Activated effector memory CD4-positive, alpha-beta T cell treated with Interleukin-2 at 50 U/mL for 16 hours (primary cell): ENCODE data around the gene ADSS1.

Experiments
- DNase-seq: peaks from one replicate; pipeline ENCODE4 v3.0.0-alpha.2; 2020

Gene ADSS1

GRCh38 chr14:104700747-104701217, 23.2 kb upstream of the ADSS1 start:
- DNase-seq = no peak

- no peak for DNase-seq
Observed at GRCh38 chr14:104701383-104702076, 22.5 kb upstream of the ADSS1 start.

GRCh38 chr14:104702106-104702505, 21.9 kb upstream of the ADSS1 start:
- no peak for DNase-seq

GRCh38 chr14:104702673-104703072, 21.4 kb upstream of the ADSS1 start:
- DNase-seq = no peak

GRCh38 chr14:104703269-104703668, 20.8 kb upstream of the ADSS1 start:
- DNase-seq = no peak

DNA sequence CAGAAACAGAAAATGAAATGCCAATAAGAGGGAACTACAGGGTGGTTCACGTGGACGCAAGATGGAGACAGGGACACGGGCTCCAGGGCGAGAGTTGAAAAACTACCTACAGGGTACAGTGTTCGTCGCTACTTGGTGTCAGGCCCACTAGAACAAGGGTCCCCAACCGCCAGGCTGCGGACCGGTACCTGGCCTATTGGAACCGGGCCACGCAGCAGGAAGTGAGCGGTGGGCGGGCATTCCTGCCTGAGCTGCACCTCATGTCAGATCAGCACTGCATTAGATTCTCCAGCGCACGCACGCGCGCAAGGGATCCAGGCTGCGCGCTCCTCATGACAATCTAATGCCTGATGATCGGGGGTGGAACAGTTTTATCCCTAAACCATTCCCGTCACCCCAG, 19.8 kb upstream of the ADSS1 start:
- DNase-seq = no peak

- no peak for DNase-seq
Observed at GRCh38 chr14:104705340-104706047, 18.5 kb upstream of the ADSS1 start.

DNA sequence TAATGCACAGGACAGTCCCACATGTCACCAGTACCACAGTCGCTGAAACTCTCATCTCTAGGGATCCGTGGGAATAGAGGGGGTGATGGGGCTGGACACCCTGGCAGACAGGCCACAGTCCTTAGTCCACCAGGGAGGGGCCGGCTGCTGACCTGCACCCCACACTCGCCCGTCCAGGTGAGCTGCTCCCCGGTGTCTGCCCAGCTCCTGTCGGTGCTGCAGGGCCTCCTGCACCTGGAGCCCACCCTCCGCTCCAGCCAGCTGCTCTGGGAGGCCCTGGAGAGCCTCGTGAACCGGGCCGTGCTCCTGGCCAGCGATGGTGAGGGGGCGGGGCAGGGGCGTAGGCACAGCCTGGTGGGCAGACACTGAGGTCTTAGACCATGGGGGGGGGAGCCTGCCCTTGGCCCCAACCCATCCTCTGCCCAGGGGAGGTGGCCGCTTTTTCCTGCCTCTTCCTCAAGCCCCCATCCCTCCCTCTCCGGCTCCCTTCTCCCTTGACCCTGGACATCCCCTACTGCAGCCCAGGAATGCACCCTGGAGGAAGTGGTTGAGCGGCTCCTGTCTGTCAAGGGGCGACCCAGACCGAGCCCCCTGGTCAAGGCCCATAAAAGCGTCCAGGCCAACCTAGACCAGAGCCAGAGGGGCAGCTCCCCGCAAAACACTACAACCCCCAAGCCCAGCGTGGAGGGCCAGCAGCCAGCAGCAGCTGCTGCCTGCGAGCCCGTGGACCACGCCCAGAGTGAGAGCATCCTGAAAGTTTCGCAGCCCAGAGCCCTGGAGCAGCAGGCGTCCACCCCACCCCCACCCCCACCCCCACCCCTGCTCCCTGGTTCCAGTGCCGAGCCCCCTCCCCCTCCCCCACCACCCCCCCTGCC, 17.1 kb upstream of the ADSS1 start:
- DNase-seq = no peak

DNA sequence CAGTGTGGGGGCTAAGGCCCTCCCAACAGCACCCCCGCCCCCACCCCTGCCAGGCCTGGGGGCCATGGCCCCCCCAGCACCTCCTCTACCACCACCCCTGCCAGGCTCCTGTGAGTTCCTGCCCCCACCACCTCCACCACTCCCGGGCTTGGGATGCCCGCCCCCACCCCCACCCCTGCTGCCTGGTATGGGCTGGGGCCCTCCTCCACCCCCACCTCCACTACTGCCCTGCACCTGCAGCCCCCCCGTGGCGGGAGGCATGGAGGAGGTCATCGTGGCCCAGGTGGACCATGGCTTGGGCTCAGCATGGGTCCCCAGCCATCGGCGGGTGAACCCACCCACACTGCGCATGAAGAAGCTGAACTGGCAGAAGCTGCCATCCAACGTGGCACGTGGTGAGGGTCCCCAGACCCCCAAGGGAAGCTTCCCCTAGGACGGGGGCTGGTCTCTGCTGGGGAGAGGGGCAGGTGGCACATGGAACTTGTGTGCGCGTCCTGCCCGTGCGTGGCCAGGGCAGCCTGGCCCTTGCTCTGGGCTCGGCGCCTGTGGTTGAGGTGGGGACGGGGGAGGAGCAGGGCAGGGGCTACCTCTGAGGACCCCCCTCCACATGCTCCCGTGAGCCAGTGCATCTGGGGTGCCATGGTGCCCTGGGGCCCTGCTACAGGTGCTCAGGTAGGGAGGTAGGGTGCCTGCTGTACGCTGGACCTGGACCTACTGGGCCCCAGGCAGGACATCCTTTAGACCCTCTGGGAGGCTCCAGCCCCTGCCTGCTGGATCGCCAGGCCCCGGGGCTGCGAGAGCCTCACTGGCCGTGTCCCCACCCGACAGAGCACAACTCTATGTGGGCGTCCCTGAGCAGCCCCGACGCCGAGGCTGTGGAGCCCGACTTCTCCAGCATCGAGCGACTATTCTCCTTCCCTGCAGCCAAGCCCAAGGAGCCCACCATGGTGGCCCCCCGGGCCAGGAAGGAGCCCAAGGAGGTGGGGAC, 16.1 kb upstream of the ADSS1 start:
- DNase-seq = no peak

DNA sequence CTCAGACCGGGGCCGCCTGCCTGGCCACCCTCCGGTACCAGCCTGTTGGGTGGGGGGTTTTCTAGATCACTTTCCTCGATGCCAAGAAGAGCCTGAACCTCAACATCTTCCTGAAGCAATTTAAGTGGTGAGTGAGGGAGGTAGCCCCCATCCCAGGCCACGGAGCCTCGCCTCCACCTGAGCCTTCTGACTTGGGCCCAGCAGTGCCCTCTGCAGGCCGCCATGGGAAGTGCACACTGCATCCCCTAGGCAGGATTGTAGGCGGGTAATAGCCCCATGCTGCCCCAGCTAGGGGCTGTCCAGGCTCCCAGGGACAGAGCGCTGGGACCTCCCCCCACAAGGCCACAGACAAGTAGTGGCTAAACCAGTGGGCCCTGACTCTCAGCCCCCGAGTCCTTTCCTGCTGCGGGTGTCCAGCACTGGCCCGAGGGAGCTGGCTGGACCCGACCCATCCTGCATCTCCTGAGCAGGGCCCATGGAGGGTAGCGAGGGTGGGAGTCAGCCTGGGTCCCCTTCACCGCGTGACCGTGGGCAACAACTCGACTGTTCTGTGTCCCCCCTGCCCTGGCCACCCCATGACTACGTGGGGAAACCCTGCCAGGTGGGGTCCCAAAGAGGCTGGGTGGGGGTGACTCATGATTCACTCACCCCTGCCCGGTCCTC, 15.3 kb upstream of the ADSS1 start:
- peak; percentile 57 for DNase-seq

DNA sequence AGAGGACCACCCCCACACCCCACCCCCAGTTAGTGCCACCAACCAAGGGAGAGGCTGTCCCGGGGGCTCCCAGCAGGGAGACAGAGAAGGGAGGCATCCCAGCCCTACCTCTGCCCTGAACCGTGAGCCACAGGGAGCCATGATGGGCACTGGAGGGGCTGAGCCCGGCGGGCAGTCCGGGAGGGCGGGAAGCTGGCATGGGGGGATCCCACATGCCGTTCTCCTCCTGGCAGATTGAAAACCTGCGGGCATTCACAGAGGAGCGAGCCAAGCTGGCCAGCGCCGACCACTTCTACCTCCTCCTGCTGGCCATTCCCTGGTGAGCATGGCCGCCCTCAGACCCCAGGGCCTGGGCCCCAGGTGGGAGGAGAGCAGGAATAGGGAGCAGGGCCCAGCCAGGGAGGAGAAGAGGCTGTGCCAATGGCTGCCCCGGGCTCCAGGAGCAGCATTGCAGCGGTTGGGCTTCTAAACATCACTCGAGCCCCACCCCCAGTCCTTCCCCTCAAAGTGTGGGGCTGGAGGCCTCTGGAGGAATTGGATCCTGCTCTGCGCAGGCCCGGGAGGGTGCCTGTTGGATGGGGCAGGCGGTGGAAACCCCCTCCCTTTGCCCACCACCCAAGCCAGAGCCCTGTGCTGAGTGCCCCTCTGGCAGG, 14.5 kb upstream of the ADSS1 start:
- DNase-seq = no peak

- DNase-seq = no peak
Observed at GRCh38 chr14:104710071-104710735, 13.8 kb upstream of the ADSS1 start.

GRCh38 chr14:104712881-104713734, 10.9 kb upstream of the ADSS1 start:
- no peak for DNase-seq

DNA sequence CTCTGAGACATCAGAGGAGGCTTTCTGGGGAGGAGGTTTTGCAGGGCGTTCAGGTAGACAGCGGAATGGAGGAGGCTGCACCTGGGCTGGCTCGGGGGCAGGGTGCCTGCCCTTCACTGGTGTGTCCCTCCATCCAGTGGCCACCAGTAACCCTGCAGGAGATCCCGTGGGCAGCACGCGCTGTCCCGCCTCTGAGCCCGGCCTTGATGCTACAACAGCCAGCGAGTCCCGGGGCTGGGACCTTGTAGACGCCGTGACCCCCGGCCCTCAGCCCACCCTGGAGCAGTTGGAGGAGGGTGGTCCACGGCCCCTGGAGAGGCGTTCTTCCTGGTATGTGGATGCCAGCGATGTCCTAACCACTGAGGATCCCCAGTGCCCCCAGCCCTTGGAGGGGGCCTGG, 10.0 kb upstream of the ADSS1 start:
- DNase-seq = no peak

DNA sequence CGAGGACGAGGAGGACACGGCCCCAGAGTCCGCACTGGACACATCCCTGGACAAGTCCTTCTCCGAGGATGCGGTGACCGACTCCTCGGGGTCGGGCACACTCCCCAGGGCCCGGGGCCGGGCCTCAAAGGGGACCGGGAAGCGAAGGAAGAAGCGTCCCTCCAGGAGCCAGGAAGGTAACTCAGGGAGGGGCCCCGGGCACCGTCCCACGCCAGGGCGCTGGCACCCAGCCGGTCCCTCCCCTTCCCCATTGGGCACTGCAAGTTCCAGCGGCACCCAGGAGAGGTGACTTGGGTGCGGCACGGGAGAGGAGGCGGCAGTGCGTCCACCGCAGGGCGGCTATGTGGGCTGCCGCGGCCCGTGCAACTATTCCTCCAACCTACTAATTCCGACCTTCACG, 9.3 kb upstream of the ADSS1 start:
- DNase-seq = no peak

DNA sequence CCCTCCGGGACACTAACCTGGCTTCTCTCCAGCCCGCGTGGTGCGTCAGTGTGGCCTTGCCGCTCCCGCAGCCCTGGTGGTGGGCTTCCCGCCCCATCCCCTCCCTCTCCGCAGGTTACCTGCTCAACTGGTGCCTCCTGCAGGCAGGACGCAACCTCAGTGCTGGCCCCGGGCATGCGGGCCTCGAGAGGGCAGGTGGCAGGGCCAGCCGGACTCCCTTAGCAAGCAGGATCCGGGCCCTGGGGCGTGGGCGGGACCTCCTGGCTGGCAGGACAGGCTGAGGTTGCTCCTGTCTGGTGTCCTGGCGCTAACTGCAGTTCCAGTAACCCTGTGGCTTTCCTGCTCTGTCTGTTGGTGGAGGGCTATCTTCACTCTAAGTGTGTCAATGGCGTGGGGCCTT, 8.6 kb upstream of the ADSS1 start:
- DNase-seq = no peak

- no peak for DNase-seq
Observed at GRCh38 chr14:104715871-104716270, 8.2 kb upstream of the ADSS1 start.

GRCh38 chr14:104717137-104717536, 6.9 kb upstream of the ADSS1 start:
- DNase-seq = no peak

DNA sequence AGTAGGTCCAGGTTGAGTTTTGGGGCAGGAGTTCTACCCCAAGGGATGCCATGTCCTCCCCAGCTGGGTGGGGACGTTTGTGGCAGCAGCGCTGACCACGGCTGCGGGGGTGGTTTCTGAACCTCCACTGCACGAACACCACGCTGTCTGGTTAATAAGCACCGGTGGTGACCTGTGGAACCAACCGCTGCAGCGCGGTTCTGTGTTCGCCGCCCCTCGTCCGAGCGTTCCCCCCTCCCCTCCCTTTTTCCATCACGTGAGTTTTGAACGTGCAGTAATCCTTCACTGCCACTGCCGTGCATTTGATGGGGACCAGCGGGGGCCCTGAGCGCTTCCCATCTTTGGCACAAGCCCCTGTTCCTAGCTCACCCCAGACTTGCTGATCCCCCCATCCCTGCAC, 6.4 kb upstream of the ADSS1 start:
- DNase-seq = no peak

GRCh38 chr14:104718147-104718546, 5.9 kb upstream of the ADSS1 start:
- DNase-seq = no peak
